Umbilical cord (tissue), 2 donors: ENCODE measurements around the gene MAN2A2. TPM values are rescaled to one million over a fixed set of nuclear protein-coding genes. Genes with fewer than 3 reads are reported as not detected.
A peak's percentile ranks its signal among the peaks of the same experiment; 100 is the strongest.
"Not testable (repeated sequence)": the region's sequence is repeated elsewhere in the genome, so short reads cannot be mapped to it uniquely, and the experiment has no call there.

Experiments
- DNase-seq: peaks from one replicate; pipeline ENCODE4 v3.0.0-alpha.2; 2015; ENCODE audit warnings: low spot score
- total RNA-seq: library from RNA; depleted of rRNA; stranded (reverse); fragments of >200 nt; gene quantifications from one replicate; pipeline ENCODE4 v1.2.3, GENCODE V29; 2014; ENCODE audit warnings: low replicate concordance; ENCODE audit not compliant: insufficient read depth

MAN2A2 gene
- total RNA-seq, 1 donor from 2014 or later: 41.4 TPM

DNA sequence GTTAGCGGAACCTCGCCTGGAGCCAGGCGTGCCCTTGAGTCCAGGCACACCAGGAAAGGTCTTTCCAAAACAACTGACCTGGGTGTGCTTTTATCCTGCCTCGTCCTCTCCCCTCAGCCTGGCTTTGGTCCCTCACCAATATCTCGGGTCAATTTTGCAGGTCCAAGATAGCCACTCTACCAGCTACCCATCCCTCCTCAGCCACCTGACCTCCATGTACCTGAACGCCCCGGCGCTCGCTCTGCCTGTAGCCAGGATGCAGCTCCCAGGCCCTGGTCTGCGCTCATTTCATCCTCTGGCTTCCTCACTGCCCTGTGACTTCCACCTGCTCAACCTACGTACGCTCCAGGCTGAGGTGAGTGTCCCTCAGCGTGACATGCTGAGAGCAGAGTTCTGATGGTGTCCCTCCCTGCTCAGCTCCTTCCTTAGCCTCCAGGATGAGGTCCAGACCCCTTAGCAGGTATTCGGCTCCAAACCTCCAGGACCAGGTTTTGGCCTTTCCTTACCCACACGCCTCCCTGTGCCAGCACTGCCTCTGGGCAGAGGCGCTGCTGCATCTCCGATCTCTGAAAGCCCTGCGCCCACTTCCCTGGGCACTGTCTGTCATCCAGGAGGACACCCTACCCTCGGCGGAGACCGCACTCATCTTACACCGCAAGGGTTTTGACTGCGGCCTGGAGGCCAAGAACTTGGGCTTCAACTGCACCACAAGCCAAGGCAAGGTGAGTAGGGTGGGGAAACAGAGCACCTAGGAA lies 15.1 kb downstream of the MAN2A2 start:
- no peak for DNase-seq

DNA sequence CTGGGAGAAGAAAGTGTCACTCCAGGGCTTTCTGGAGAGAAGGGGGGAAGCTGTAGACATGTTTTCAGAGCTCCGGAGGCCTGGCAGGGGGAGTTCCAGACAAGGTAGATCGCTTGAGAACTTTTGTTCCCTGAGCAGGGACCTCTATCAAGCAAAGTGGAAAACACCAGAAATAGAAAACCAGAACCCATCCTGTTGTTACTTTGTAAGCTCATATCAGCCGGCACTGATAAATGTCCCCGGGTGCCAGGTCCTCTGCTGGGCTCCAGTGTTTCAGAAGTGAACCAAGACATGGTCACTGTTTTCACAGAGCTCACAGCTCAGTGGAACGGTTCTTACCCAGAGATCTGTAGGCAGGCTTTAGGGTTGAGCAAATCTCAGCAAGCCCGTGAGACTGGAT lies 15.7 kb downstream of the MAN2A2 start:
- no peak for DNase-seq

GRCh38 chr15:90921887-90922286 lies 18.8 kb downstream of the MAN2A2 start:
- DNase-seq: no peak

- DNase-seq: not testable (repeated sequence)
Observed at GRCh38 chr15:90922712-90923322, 19.7 kb downstream of the MAN2A2 start.

DNA sequence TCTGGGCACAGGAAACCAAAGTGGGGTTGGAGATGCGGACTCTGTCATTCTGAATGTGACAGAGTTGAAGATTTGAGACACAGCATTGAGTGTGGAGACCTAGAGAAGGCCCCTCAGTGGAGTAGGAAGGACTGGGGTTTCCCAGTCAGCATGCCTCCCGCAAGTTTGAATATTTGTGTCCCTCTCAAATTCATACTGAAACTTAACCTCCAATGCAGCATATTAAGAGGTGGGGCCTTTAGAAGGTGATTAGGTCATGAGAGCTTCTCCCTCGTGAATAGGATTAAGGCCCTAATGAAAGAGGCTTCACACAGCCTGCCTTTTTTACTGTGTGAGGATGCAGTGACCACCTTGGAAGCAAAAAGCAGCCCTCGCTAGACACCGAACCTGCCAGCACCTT lies 21.3 kb downstream of the MAN2A2 start:
- DNase-seq: no peak

DNA sequence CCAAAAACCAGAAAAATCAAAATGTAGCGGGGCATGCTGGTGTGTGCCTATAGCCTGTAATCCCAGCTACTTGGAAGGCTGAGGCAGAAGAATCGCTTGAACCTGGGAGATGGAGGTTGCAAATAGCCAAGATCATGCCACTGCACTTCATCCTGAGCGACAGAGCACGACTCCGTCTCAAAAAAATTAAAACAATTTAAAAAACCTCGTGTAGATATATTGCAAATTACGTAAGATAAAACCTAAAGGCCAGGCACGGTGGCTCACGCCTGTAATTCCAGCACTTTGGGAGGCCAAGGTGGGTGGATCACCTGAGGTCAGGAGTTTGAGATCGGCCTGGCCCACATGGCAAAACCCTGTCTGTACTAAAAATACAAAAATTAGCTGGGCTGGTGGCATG lies 23.7 kb downstream of the MAN2A2 start:
- DNase-seq: not testable (repeated sequence)

DNA sequence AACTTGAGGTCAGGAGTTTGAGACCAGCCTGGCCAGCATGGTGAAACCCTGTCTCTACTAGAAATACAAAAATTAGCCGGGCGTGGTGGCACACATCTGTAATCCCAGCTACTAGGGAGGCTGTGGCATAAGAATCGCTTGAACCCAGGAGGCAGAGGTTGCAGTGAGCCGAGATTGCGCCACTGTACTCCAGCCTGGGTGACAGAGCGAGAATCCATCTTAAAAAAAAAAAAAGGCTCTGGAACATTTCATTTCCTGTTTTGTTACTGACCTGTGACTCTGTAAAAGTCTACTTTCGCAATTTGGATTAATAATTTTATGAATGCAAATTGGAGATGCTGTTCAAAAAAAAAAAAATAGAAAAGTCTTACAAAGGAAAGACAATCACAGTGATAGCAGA lies 25.0 kb downstream of the MAN2A2 start:
- not testable (repeated sequence) for DNase-seq

DNA sequence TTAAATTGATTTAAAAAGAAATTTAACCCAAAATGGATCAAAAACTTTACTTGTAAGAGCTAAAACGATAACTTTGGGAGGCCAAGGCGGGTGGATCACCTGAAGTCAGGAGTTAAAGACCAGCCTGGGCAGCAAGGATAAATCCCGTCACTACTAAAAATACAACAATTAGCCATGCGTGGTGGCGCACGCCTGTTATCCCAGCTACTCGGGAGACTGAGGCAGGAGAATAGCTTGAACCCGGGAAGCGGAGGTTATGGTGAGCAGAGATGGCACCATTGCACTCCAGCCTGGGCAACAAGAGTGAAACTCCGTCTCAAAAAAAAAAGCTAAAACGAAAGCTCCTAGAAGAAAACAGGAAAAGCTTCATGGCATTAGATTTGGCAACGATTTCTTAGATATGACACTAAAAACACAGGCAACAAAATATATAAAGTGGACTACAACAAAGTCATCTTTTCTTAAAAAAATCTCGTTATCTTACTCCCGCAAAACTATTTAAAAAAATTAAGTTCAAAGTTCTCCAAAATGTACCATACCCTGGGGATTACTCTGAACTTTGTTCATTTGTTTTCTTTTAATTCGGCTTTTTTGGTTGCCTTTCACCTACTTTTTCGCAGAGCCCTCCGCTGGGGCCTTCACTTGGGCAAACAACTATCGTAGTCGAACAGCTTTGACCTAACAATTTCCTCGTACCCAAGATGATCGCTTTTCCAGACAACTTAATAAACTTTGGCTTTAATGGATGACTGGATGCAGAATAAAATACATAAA lies 26.3 kb downstream of the MAN2A2 start:
- DNase-seq: no peak

GRCh38 chr15:90930861-90931574 lies 27.9 kb downstream of the MAN2A2 start:
- DNase-seq: no peak

DNA sequence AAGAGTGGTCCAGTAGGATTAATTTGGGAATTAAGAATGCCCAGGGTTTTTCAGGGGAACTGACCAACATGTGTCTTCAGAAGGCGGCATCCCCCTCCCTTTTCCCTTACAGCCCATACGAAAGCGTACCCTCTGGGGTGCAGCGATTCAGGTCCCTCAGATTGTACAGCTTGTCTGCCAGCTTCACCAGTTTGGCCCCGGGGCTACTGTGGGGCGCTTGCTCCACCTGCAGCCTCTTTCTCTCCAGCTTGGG lies 28.4 kb downstream of the MAN2A2 start:
- DNase-seq: no peak

GRCh38 chr15:90931828-90932659 lies 28.9 kb downstream of the MAN2A2 start, which contains the start of gene HDDC3:
TSS of gene HDDC3 (minus strand) at chr15:90932549. CDS start at chr15:90932540, 9 bp downstream.
- DNase-seq: peak; percentile 88

GRCh38 chr15:90932660-90932991 lies 29.5 kb downstream of the MAN2A2 start:
- no peak for DNase-seq

DNA sequence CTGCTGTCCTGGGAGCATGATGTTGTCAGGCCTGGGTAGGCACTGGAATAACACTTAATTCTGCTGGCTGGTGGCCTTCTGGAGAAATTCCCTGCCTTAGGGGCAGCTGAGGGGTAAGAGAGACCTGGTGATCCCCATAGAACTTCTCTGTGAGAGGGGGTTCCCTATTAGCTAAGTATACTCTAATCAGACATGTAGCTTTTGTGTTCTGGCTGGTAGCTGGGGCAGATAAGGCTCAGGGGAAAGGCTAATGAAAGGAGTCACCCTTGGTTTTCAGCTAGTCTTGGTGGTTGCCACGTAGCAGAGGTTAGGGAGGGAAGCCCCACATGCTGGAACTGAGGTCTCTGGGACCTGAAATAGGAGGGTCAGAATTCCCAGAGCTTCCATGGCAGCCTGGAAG lies 30.2 kb downstream of the MAN2A2 start:
- DNase-seq: no peak

DNA sequence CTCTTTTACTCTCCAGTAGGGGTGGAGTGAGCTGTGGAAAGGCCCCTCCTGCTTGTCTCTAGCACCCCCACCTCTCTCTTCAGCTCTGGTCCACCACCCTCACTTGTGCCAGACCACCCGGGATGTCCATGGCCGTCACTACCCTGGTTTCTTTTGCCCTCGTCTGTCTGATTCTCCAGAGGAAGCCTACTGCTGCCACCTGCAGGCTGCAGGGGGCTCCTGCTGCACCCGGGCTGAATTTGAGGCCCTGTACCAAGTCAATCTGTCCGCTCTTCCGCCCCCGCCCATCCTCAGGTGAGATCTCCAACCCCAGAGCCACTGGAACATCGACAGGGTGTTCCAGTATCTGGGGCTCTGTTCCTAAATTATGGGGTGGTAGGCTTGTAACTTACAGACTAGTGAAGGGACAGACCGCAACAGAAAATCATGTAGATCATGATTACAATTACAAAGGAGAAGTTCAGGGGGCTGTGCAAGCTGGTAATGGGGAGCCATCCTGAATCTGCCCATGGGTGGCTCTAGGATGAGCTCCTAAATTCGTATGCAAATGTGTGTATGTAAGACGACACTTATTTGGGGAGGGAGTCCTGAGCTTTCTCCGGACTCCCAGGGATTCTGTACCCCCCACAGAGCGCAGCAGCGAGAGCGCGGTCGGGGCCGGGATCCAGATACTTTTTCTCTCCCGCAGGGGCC lies 31.3 kb downstream of the MAN2A2 start:
- peak; percentile 88 for DNase-seq

- peak; percentile 95 for DNase-seq
Observed at GRCh38 chr15:90934949-90935751, 32.0 kb downstream of the MAN2A2 start, which contains the start of gene UNC45A. TSS of gene UNC45A (plus strand) at chr15:90935285. CDS start at chr15:90935325, 40 bp downstream.

GRCh38 chr15:90936823-90937222 lies 33.7 kb downstream of the MAN2A2 start:
- no peak for DNase-seq

DNA sequence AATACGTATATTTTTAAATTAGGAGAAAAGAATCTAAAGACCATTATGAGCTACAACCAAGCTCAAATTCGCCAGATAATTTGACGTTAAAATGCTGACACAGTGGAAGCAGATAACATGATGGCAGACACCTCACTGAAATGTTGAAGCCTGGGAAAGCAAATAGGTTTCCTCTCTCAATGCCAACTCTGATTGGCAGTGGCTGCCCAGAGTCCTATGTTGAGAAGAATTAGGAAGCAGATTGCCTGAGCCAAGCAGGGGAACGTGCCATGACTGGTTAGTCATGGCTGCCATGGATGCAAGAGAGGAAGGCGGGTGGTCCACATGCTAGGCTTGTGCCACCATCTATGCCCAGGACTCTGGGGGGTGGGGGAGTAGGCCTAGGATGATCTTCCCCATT lies 35.2 kb downstream of the MAN2A2 start:
- DNase-seq: no peak

GRCh38 chr15:90939756-90940155 lies 36.7 kb downstream of the MAN2A2 start:
- DNase-seq: no peak

DNA sequence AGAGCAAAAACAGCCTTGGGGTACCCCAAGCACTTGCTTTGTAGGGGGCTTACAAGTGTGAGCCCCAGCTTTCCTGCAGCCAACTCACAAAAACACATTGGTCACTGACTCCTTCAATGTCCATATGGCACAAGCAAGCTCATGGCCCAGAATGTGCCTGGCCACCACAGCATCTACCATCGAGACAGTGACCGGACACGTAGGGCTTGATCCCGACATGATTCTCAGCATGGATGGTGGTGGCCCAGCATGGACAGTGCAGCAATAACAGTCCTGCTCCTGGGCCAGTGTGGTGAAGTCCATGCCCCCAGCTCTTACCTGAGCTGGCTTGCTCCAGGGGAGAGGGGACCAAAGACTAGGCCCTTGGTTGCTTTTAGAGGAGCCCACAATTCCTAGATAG lies 37.9 kb downstream of the MAN2A2 start:
- DNase-seq: no peak
